Epithelial cell of proximal tubule (primary cell): ENCODE measurements around the gene PFKP. TPM values are rescaled to one million over a fixed set of nuclear protein-coding genes. Genes with fewer than 3 reads are reported as not detected.

Experiments used
- DNase-seq: peaks from one replicate; pipeline ENCODE4 v3.0.0-alpha.2; 2011; ENCODE audit warnings: low read depth
- H3K4me3 ChIP-seq: 2 replicates; pipeline ENCODE4 v1.5.1; 2011; ENCODE audit warnings: low read depth, mild to moderate bottlenecking, low read length
- total RNA-seq: library from RNA; depleted of rRNA; stranded (reverse); fragments of >200 nt; gene quantifications from 2 replicates; pipeline ENCODE4 v1.2.3, GENCODE V29; 2015
- TF ChIP-seq, protein P1 (sequence below): conservative IDR thresholded peaks from 2 replicates; pipeline ENCODE4 v1.5.1; 2012; ENCODE audit warnings: low read depth, mild to moderate bottlenecking, low read length

The PFKP gene
- total RNA-seq, 1 donor from 2014 or later: 402 TPM

- TF ChIP-seq, protein P1, sequence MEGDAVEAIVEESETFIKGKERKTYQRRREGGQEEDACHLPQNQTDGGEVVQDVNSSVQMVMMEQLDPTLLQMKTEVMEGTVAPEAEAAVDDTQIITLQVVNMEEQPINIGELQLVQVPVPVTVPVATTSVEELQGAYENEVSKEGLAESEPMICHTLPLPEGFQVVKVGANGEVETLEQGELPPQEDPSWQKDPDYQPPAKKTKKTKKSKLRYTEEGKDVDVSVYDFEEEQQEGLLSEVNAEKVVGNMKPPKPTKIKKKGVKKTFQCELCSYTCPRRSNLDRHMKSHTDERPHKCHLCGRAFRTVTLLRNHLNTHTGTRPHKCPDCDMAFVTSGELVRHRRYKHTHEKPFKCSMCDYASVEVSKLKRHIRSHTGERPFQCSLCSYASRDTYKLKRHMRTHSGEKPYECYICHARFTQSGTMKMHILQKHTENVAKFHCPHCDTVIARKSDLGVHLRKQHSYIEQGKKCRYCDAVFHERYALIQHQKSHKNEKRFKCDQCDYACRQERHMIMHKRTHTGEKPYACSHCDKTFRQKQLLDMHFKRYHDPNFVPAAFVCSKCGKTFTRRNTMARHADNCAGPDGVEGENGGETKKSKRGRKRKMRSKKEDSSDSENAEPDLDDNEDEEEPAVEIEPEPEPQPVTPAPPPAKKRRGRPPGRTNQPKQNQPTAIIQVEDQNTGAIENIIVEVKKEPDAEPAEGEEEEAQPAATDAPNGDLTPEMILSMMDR: no peak
- DNase-seq: no peak
- H3K4me3 ChIP-seq: no peak overlapping the region
Observed at GRCh38 chr10:3025026-3025683, 42.2 kb upstream of the PFKP start.

DNA sequence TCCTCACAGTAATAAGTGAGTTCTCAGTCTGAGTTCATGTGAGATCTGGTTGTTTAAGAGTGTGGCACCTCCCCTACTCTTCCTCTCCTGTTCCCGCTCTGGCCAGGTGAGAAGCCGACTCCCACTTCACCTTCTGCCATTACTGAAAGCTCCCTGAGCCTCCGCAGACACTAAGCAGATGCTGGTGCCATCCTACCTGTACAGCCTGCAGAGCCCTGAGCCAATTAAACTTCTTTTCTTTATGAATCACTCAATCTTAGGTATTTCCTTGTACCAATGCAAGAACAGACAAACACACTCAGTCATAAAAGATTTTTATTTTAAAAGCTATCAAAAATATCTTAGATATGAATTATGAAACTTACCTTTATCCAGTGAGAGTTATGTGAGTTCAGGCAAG, 39.5 kb upstream of the PFKP start:
- no peak for DNase-seq
- TF ChIP-seq, protein P1: no peak

DNA sequence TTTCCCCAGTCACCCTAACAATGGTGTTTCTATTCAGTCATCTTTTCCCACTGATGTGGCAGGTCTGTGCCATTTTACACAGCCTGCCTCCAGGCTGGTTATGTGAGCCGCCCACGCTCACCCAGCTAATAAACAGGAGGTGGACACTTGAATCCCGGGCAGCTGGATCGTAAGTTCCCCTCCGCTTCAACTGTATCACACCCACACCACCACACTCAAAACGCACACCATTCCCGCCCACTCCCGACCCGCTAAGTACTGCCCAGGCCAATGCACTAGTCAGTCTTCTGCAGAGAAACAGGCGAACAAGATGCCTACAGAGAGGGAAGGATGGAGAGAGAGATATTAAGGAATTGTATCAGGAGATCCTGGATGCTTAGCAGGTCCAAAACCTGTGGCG, 38.9 kb upstream of the PFKP start:
- no peak overlapping the region for H3K4me3 ChIP-seq
- no peak for DNase-seq
- TF ChIP-seq, protein P1: no peak

More for the DNA sequence above, 39.5 kb upstream of the PFKP start:
- no peak overlapping the region for H3K4me3 ChIP-seq

GRCh38 chr10:3030765-3031164, 36.6 kb upstream of the PFKP start:
- no peak overlapping the region for H3K4me3 ChIP-seq
- TF ChIP-seq, protein P1: no peak
- DNase-seq: no peak

- no peak for DNase-seq
- TF ChIP-seq, protein P1: no peak
- H3K4me3 ChIP-seq: no peak overlapping the region
Observed at GRCh38 chr10:3031490-3031889, 35.9 kb upstream of the PFKP start.

DNA sequence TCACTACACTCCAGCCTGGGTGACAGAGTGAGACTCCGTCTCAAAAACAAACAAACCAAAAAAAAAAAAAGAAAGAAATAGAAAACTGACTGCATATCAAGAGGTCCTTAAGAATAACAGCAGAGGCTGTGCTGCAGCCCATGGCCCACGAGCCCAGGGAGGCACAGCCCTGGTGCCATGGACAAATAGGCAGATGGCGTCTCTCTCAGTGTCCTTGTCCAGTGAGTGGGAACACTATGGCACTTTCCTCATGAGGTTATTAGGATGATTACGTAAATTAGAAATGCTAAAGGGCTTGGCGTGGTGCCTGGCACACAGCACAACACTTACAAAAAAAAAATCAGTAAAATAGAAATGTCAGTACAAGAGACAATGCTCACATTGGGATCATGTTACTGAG, 33.4 kb upstream of the PFKP start:
- DNase-seq: no peak
- H3K4me3 ChIP-seq: no peak overlapping the region
- TF ChIP-seq, protein P1: no peak

DNA sequence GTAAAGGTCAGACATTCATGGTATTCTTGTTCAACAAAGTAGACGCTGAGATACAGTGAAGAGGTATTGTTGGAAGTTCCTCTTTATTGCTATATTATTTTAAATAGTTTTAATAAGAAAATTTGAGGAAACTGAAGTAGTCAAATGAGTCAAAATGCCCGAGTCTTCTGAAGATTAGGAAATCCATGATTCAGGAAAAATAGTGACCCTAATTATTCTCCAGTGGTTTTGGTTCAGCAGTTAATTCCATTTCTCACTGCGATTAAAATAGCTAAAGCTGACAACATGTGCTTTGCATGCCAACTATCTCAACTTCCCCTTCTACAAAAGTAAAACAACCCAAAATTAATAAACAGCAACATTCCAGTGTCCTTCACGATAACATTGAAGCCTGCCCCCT, 32.7 kb upstream of the PFKP start:
- no peak for DNase-seq
- TF ChIP-seq, protein P1: no peak
- no peak overlapping the region for H3K4me3 ChIP-seq
